ENCODE results near the gene CSTPP1. TPM values are rescaled to one million over a fixed set of nuclear protein-coding genes. Genes with fewer than 3 reads are reported as not detected.

CSTPP1 gene
- total RNA-seq, 4 donors from 2014 or later, result 47.5 to 87.6 (median 57.7) TPM

DNA sequence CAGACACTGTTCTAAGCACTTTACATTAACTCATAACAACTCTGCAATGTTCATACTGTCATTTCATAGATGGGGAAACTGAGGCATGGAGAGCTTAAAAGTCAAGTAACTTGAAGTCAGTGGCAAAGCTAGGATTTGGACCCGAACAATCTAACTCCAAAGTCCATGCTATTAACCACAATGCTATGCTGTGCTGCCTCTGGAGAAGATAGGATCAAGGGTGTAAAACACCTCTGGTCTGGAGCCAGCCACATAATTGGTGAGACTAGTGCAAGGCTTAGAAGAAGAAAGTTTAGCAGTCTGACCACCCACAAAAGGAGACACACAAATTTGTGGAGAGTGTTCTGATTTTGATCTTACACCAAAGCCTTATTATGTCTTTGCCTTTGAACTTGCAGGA is 196.4 kb downstream of the CSTPP1 start:
- WGBS, 2 donors, result 65 to 76% methylated on average over 1 of the region's 1 CpG
- DNase-seq (ENCODE audit: low spot score in 2 of 2), result no peak
- H3K4me3 ChIP-seq (ENCODE audit: low read depth, poor library complexity, severe bottlenecking), result no peak overlapping the region
- no peak for TF ChIP-seq POLR2A (IDR thresholded peaks at IDR 0.05)
- TF ChIP-seq, protein P1, sequence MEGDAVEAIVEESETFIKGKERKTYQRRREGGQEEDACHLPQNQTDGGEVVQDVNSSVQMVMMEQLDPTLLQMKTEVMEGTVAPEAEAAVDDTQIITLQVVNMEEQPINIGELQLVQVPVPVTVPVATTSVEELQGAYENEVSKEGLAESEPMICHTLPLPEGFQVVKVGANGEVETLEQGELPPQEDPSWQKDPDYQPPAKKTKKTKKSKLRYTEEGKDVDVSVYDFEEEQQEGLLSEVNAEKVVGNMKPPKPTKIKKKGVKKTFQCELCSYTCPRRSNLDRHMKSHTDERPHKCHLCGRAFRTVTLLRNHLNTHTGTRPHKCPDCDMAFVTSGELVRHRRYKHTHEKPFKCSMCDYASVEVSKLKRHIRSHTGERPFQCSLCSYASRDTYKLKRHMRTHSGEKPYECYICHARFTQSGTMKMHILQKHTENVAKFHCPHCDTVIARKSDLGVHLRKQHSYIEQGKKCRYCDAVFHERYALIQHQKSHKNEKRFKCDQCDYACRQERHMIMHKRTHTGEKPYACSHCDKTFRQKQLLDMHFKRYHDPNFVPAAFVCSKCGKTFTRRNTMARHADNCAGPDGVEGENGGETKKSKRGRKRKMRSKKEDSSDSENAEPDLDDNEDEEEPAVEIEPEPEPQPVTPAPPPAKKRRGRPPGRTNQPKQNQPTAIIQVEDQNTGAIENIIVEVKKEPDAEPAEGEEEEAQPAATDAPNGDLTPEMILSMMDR (IDR thresholded peaks at IDR 0.05), result no peak
- intact Hi-C loops (cut with DNase I; ENCODE audit: low total_unique reads), result no loop called here

DNA sequence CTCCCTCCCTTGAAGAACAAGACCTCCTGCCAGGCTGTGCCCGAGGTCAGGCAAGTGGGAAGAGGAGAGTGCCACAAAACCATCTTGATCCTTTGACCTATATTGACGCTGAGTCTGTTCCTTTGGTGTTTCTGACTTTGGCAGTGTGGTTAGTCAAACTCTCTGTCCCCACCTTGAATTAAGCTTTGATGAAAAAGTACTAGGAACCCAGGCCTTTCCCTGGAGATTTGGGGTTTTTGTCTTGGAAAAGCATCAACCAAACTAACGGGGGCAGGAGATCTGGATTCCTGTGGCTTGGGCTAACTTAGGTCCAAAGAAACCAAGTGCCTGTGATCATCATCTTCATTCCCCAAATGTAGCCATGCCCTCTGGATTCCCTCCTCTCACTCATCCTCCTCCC is 199.8 kb downstream of the CSTPP1 start:
- H3K4me3 ChIP-seq (ENCODE audit: low read depth, poor library complexity, severe bottlenecking), result no peak overlapping the region
- WGBS, 2 donors, result 72 to 80% methylated on average over 3 of the region's 3 CpGs
- intact Hi-C loops (cut with DNase I; ENCODE audit: low total_unique reads), result no loop called here
- DNase-seq (ENCODE audit: low spot score in 2 of 2), result no peak
- no peak for TF ChIP-seq POLR2A (IDR thresholded peaks at IDR 0.05)
- TF ChIP-seq, protein P1 (IDR thresholded peaks at IDR 0.05), result no peak

DNA sequence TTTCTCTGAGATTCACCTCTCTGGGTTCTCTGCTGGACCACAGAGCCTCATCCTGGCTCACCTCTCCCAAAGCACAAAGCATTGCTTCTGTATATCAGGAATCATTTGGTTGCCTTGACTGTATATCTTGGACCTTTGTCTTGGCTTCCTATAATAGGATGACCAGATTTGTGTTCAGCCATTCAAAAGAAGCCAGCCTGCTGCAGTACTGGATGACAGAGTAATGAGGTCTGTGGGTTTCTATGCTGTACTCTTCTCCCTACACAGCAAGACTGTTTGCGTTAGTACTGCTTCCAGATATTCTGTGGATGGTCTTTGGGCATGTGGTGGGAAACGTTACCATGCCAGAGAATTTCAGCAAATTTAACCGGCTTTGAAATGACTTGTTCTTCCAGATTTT is 200.4 kb downstream of the CSTPP1 start:
- 73 to 80% methylated on average over 3 of the region's 3 CpGs for WGBS, 2 donors
- intact Hi-C loops (cut with DNase I; ENCODE audit: low total_unique reads), result no loop called here
- no peak overlapping the region for H3K4me3 ChIP-seq (ENCODE audit: low read depth, poor library complexity, severe bottlenecking)
- no peak for DNase-seq (ENCODE audit: low spot score in 2 of 2)
- TF ChIP-seq, protein P1 (IDR thresholded peaks at IDR 0.05), result no peak
- TF ChIP-seq POLR2A (IDR thresholded peaks at IDR 0.05), result no peak

DNA sequence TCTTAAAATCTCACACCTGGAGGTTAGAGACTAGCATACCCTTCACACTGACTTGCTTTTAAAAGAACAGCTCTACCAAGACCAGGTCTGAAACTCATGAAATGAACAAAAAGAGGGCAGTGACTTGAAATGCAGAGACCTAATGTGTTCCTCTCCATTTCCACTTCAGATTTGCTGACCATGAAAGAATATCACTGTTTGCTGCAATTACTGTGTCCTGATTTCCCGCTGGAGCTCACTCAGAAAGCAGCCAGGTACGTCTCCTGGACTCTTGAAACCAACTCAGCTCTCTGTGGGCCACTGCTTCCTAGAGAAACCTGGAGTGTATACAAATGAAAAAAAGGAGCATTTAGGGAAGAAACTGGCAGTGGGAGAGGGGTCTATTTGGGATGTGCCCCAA is 200.9 kb downstream of the CSTPP1 start:
- 89 to 96% methylated on average over 2 of the region's 2 CpGs for WGBS, 2 donors
- no peak overlapping the region for H3K4me3 ChIP-seq (ENCODE audit: low read depth, poor library complexity, severe bottlenecking)
- TF ChIP-seq, protein P1 (IDR thresholded peaks at IDR 0.05), result no peak
- no peak for TF ChIP-seq POLR2A (IDR thresholded peaks at IDR 0.05)
- DNase-seq (ENCODE audit: low spot score in 2 of 2), result peak in 1 of 2 donors; percentile 6
- intact Hi-C loops (cut with DNase I; ENCODE audit: low total_unique reads), result no loop called here

DNA sequence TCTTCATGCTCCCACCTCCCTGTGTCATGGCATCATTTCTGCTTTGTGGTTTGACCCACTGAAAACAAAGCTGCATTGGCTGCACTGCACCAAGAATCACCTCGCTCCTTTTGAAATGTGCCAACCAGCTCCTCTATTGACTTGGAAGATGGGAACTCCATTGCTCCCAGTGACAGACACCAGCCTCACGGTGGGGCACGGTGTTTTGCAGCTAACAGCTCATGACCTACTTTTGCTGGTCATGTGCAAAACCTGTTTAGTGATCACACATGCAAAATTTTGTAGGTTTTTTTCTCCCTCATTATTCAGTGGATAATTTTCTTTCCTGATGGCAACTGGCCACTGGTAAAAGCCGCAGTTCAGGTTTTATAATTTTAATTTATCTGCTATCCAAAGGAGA is 203.3 kb downstream of the CSTPP1 start:
- peak in 1 of 2 donors; percentile 49 for DNase-seq (ENCODE audit: low spot score in 2 of 2)
- intact Hi-C loops (cut with DNase I; ENCODE audit: low total_unique reads), result no loop called here
- no peak overlapping the region for H3K4me3 ChIP-seq (ENCODE audit: low read depth, poor library complexity, severe bottlenecking)
- WGBS, 2 donors, result 48 to 61% methylated on average over 4 of the region's 4 CpGs
- no peak for TF ChIP-seq POLR2A (IDR thresholded peaks at IDR 0.05)
- TF ChIP-seq, protein P1 (IDR thresholded peaks at IDR 0.05), result no peak

DNA sequence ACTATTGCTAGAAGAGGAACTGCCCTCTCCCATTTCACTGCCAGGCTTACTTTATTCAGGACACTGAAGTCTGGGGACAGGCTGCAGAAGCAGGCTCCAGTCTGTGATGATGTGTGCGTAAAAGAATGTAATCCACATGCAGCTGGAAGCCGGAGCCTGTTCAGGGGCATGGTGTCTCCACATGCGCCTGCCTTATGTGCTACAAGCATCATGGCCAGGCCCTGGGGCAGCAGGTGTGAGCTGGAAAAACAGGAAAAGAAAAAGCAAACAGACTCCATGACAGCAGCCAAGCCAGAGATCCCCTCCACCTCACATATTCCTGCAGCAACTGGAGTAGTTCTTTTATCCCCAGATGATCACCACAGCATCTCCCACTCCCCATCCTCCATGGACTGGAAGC is 206.8 kb downstream of the CSTPP1 start:
- 31 to 42% methylated on average over 3 of the region's 3 CpGs for WGBS, 2 donors
- TF ChIP-seq POLR2A (IDR thresholded peaks at IDR 0.05), result no peak
- TF ChIP-seq, protein P1 (IDR thresholded peaks at IDR 0.05), result no peak
- DNase-seq (ENCODE audit: low spot score in 2 of 2), result peak; percentile 81 to 91

More for the DNA sequence above, 206.8 kb downstream of the CSTPP1 start:
- H3K4me3 ChIP-seq (ENCODE audit: low read depth, poor library complexity, severe bottlenecking), result no peak overlapping the region
- intact Hi-C loops (cut with DNase I; ENCODE audit: low total_unique reads), result no loop called here

Data from lower leg skin (tissue), 4 donors.